ENCODE measurements around the gene APOL2.

The APOL2 gene

DNA sequence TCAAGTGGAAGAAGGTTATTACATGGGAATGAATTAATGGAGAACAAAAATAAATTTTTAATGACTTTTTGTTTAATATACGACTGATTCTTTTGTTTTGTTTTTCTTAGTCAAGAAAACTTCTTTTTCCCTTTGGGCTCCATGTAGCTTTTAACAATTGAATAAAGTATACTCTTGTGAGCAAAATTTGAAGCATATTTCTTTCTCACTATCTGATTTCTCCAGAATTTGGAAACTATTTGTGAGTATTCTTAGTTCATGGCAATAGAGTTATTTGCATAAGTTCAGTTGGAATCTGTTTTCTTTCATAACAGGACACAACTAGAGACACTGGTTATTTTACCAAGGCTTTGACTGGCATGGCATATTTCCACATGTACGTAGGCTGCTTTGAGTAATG, 9.8 kb upstream of the APOL2 start:
- DNase-seq (ENCODE audit: insufficient read length, low spot score) (no peak), FAIRE-seq (peak; percentile 40)
- TF ChIP-seq POLR2AphosphoS5 (IDR thresholded peaks at IDR 0.05; ENCODE audit: low read depth, low read length) (no peak), TAF1 (IDR thresholded peaks at IDR 0.05; ENCODE audit: low read depth, low read length) (no peak), POLR2A (IDR thresholded peaks at IDR 0.05; ENCODE audit: low read depth, low read length) (no peak), PAX5 (IDR thresholded peaks at IDR 0.05; ENCODE audit: insufficient read depth, low read length, severe bottlenecking) (no peak), POU2F2 (IDR thresholded peaks at IDR 0.05; ENCODE audit: low read depth, low read length) (no peak), SPI1 (IDR thresholded peaks at IDR 0.05; ENCODE audit: low read depth, low read length) (no peak)

DNA sequence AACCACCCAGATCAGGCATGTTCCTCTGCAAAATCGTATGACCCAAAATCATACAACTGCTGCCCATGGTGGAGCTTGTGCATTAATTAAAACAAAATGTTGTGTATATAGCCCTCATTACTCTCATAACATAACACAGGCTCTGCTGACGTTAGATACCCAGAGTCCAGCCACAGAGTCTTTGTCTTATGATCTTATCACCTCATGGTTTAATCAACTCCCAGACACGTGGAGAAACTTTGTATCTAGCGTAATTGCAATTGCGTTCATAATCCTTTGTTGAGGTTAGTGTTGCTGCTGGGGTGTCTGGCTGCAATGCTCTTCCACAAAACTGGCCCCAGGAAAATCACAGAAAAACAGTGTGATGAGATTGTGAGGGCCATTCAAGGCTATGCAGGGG, 8.6 kb upstream of the APOL2 start:
- FAIRE-seq (no peak), DNase-seq (ENCODE audit: insufficient read length, low spot score) (no peak)
- TF ChIP-seq PAX5 (IDR thresholded peaks at IDR 0.05; ENCODE audit: insufficient read depth, low read length, severe bottlenecking) (no peak), POLR2A (IDR thresholded peaks at IDR 0.05; ENCODE audit: low read depth, low read length) (no peak), TAF1 (IDR thresholded peaks at IDR 0.05; ENCODE audit: low read depth, low read length) (no peak), SPI1 (IDR thresholded peaks at IDR 0.05; ENCODE audit: low read depth, low read length) (no peak), POU2F2 (IDR thresholded peaks at IDR 0.05; ENCODE audit: low read depth, low read length) (no peak), POLR2AphosphoS5 (IDR thresholded peaks at IDR 0.05; ENCODE audit: low read depth, low read length) (no peak)

DNA sequence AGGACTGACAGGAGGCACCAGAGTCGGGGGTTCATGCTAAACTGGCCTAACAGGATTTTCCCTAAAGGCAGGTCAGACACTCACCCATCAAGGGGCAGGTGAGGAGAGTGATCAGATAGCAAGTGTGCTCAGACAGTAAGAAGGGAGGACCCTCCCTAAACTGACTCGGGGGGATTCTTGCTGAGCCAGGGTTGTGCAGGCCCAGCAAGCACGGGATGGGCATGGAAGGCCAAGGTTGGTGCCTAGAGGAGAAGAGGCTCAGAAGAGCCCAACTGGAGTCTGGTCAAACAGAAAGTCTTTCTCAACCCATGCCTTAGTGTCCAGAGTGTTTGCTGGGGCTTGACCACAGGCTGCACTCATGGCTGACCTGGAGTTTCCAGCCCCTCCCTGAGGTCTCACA, 7.4 kb upstream of the APOL2 start:
- FAIRE-seq = no peak
- TF ChIP-seq PAX5 (IDR thresholded peaks at IDR 0.05; ENCODE audit: insufficient read depth, low read length, severe bottlenecking) (no peak), SPI1 (IDR thresholded peaks at IDR 0.05; ENCODE audit: low read depth, low read length) (no peak), TAF1 (IDR thresholded peaks at IDR 0.05; ENCODE audit: low read depth, low read length) (no peak), POLR2A (IDR thresholded peaks at IDR 0.05; ENCODE audit: low read depth, low read length) (no peak), POU2F2 (IDR thresholded peaks at IDR 0.05; ENCODE audit: low read depth, low read length) (no peak), POLR2AphosphoS5 (IDR thresholded peaks at IDR 0.05; ENCODE audit: low read depth, low read length) (no peak)

DNA sequence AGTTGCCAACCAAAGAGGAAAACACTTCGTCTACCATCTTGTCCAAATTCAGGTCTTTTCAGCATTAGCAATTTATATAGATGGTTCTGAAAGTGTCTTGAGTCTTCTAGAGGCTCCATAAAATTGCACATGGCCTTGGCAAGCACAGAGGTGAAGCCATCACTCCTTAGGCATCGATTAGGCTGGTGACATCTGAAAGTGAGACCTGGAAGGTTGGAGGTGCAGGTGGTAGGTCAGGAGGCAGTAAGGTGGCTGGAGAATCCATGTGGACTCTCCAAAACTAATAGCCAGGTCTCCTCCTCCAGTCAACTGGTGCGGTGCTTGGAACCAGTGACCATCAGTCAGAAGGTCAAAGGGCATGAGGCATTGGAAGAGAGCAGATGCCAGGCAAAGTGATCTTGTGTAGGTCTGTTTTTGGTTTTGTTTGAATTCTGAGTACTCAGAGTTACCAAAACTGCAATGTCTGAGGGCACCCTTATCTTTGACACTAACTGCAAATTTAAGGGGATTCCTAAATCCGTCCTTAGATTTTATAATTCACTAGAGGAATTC, 6.6 kb upstream of the APOL2 start:
- FAIRE-seq (no peak), DNase-seq (ENCODE audit: insufficient read length, low spot score) (no peak)
- no peak for TF ChIP-seq SPI1 (IDR thresholded peaks at IDR 0.05; ENCODE audit: low read depth, low read length)
- no peak for TF ChIP-seq TAF1 (IDR thresholded peaks at IDR 0.05; ENCODE audit: low read depth, low read length)
- TF ChIP-seq POLR2AphosphoS5 (IDR thresholded peaks at IDR 0.05; ENCODE audit: low read depth, low read length) = no peak
- no peak for TF ChIP-seq POU2F2 (IDR thresholded peaks at IDR 0.05; ENCODE audit: low read depth, low read length)
- TF ChIP-seq PAX5 (IDR thresholded peaks at IDR 0.05; ENCODE audit: insufficient read depth, low read length, severe bottlenecking) = no peak
- no peak for TF ChIP-seq POLR2A (IDR thresholded peaks at IDR 0.05; ENCODE audit: low read depth, low read length)

More for the DNA sequence above, 7.4 kb upstream of the APOL2 start:
- DNase-seq (ENCODE audit: insufficient read length, low spot score) = no peak

DNA sequence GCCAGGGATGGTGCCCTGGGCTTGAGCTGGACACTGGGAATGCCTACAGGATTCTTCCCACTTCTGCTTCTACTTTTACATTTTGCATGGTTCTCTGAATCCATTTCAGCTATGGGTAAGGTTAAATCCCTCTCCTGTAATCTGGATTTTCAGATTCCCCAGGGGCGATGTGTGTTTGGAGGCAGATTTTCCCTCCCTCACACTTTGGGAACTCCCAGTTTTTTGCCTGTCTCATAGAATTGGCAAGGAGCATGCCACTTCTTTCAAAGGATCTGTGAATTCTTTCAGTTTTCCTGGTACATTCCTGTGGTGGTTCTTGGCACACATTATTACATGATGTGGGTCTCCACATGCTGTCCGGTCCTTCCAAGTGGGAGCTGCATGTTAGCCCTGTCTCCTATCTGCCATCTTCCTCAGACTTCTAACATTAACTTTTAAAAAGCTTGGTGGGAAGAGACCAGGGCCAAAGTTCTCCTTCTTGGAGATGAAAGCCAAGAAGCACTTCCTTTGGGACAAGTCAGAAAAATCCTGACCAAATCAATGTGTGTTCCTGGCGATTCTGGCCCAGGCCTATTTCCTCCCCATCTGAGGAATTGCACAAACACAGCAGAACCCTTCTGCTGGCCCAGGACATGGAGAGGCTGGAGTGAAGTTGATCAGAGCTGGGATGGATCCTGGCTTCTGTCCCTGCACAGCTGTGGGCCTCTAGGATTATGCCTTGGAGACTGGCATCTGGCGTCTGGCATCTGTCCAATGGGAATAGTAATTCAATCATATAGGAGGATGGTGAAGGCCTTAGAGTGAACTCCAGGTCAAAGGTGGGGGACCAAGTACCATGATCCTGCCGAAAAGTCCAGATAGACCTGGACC, 5.4 kb upstream of the APOL2 start:
- TF ChIP-seq TAF1 (IDR thresholded peaks at IDR 0.05; ENCODE audit: low read depth, low read length) = no peak
- TF ChIP-seq POU2F2 (IDR thresholded peaks at IDR 0.05; ENCODE audit: low read depth, low read length) = no peak
- TF ChIP-seq POLR2A (IDR thresholded peaks at IDR 0.05; ENCODE audit: low read depth, low read length) = no peak
- TF ChIP-seq PAX5 (IDR thresholded peaks at IDR 0.05; ENCODE audit: insufficient read depth, low read length, severe bottlenecking) = no peak
- no peak for TF ChIP-seq POLR2AphosphoS5 (IDR thresholded peaks at IDR 0.05; ENCODE audit: low read depth, low read length)
- TF ChIP-seq SPI1 (IDR thresholded peaks at IDR 0.05; ENCODE audit: low read depth, low read length) = no peak
- DNase-seq (ENCODE audit: insufficient read length, low spot score) (no peak), FAIRE-seq (no peak)

DNA sequence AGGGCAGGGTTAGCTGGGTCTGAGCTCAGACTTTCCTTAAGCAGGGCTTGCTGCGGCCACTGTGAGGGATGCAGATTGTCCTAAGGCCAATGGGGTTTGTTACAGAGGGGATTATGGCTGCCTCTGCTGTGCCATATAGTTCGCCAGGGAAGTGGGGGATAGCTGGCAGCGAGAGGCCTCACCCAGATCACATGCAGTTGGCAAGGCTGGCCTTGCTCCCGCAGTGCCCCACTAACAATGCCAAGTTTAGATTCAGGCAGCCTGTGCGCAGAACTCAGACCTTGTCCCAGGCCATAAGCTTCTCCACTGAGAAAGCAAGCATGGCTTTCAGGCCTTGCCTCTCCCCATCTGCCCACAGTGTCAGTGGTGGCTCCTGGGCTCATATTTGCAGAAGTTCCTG, 4.7 kb upstream of the APOL2 start:
- TF ChIP-seq PAX5 (IDR thresholded peaks at IDR 0.05; ENCODE audit: insufficient read depth, low read length, severe bottlenecking) = no peak
- TF ChIP-seq TAF1 (IDR thresholded peaks at IDR 0.05; ENCODE audit: low read depth, low read length) = no peak
- TF ChIP-seq SPI1 (IDR thresholded peaks at IDR 0.05; ENCODE audit: low read depth, low read length) = no peak
- TF ChIP-seq POLR2A (IDR thresholded peaks at IDR 0.05; ENCODE audit: low read depth, low read length) = no peak
- no peak for TF ChIP-seq POU2F2 (IDR thresholded peaks at IDR 0.05; ENCODE audit: low read depth, low read length)
- no peak for TF ChIP-seq POLR2AphosphoS5 (IDR thresholded peaks at IDR 0.05; ENCODE audit: low read depth, low read length)
- FAIRE-seq = no peak
- no peak for DNase-seq (ENCODE audit: insufficient read length, low spot score)

DNA sequence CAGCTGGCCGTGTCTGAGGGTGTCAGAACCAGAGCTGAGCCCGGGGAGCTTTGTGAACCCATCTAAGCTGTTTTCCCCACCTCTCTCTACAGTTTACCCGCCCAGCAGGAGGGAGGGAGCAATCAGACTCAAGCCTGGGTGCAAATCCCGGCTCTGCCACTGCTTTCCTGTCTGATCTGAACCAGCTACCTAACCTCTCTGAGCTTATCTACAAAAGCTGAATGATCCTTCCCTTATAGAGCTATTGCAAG, 252 bp downstream of the APOL2 start:
- TF ChIP-seq SPI1 (IDR thresholded peaks at IDR 0.05; ENCODE audit: low read depth, low read length) (no peak), POLR2A (IDR thresholded peaks at IDR 0.05; ENCODE audit: low read depth, low read length) (no peak), POLR2AphosphoS5 (IDR thresholded peaks at IDR 0.05; ENCODE audit: low read depth, low read length) (no peak), TAF1 (IDR thresholded peaks at IDR 0.05; ENCODE audit: low read depth, low read length) (no peak), PAX5 (IDR thresholded peaks at IDR 0.05; ENCODE audit: insufficient read depth, low read length, severe bottlenecking) (no peak), POU2F2 (IDR thresholded peaks at IDR 0.05; ENCODE audit: low read depth, low read length) (no peak)
- DNase-seq (ENCODE audit: insufficient read length, low spot score) (no peak), FAIRE-seq (no peak)

DNA sequence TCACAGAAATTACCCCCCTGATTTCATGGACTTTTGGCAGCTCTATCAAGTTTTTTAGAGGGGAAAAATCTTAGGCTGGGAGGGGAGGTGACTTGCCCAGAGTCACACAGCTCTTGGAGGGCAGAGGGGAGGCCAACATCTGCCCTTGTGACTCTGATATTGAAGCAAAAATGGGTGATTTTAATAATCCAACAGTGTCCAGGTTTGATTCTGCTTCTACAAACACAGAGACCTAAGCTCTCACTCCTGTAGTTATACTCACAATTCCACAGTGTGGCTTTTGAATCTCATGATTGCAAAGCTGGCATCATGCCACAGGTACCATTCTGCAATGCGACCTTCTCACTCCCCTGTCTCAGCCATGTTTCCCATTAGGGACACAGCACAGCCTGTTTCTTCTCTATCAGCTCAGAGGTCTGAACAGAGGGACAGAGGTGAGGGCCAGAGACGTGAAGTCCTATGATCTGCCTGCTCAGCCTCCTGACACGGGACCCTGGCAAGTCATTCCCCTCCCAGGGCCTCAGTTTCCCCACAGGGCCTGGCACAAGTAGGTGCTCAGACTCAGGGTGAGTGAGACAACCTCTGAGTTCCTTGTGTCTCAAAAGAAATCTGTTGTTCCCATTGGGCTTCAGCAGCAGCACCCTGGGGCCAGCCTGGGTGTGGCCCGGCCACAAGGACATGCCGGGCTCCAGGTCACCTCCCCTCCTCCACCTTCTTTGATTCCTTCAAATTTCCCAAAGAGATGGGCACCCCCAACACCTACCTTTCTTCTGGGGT, 766 bp downstream of the APOL2 start:
- FAIRE-seq = no peak
- TF ChIP-seq POLR2AphosphoS5 (IDR thresholded peaks at IDR 0.05; ENCODE audit: low read depth, low read length) = no peak
- TF ChIP-seq SPI1 (IDR thresholded peaks at IDR 0.05; ENCODE audit: low read depth, low read length) = no peak
- no peak for TF ChIP-seq POLR2A (IDR thresholded peaks at IDR 0.05; ENCODE audit: low read depth, low read length)
- TF ChIP-seq PAX5 (IDR thresholded peaks at IDR 0.05; ENCODE audit: insufficient read depth, low read length, severe bottlenecking) = no peak
- TF ChIP-seq TAF1 (IDR thresholded peaks at IDR 0.05; ENCODE audit: low read depth, low read length) = no peak
- no peak for TF ChIP-seq POU2F2 (IDR thresholded peaks at IDR 0.05; ENCODE audit: low read depth, low read length)
- DNase-seq (ENCODE audit: insufficient read length, low spot score) = no peak
